ENCODE measurements around the gene CCL16.
"Not testable (repeated sequence)": the region's sequence is repeated elsewhere in the genome, so short reads cannot be mapped to it uniquely, and the experiment has no call there.

Gene CCL16

GRCh38 chr17:35984140-35984539 lies 2.8 kb upstream of the CCL16 start:
- DNase-seq: no peak

GRCh38 chr17:35982409-35983191 lies 1.3 kb upstream of the CCL16 start:
- no peak for DNase-seq

DNA sequence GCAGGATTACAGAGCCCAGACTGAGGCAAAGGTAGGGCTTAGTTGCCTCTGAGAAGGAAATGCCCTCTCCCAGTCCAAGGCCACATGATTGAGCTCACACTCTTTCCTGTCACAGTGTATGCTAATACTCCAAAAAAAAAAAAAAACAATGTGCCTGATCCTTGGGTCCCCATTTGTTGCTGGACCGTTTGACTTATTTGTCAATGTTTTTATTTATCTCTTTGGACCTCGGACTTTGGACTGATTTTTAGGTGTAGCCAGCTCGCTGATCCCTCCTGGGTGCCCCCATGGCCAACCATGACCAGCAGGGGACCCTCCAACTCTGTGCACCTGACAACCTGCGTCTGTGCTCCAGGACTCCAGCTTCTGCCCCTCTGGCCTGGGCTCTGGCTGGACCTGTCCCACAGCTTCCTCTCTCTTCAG lies 622 bp upstream of the CCL16 start:
- no peak for DNase-seq

GRCh38 chr17:35978346-35978745 lies 3.0 kb downstream of the CCL16 start:
- no peak for DNase-seq

GRCh38 chr17:35977509-35977908 lies 3.8 kb downstream of the CCL16 start:
- DNase-seq: no peak

GRCh38 chr17:35973333-35974260 lies 7.7 kb downstream of the CCL16 start:
- DNase-seq: peak in 1 of 2 donors; percentile 12

DNA sequence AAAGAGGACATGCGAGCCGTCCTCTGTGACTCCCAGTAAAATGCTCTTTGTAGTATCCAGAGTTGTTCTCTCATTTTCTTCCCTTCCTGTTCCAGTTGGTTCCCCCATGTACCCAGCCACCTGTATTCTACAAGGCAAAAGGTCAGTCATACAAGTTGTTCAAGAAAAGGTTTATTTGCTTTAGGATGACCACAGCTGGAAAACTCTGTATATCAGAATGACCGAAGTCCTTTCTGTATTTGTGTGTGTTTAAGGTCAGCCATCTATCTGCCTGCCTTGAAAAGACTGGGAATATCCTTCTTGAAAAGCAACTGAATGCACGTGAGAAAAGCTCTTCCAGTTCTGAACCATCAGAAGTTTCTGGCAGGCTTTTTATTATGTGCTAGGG lies 8.4 kb downstream of the CCL16 start:
- no peak for DNase-seq

DNA sequence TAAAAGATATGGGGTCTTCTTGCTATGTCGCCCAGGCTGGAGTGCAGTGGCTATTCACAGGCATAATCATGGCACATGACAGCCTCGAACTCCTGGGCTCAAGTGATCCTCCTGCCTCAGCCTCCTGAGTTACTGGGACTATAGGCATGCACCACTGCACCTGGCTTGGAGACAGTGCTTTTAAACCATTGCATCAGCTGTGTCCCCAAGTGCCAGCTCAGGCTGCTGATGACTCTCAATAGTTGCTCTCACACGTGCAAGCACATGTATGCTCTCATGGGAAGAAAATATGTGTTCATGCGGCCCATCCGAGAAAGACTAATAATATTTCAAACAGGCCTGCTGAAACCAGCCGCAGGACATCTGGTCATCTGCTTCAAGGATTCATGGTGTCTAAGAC lies 8.8 kb downstream of the CCL16 start:
- DNase-seq: no peak

DNA sequence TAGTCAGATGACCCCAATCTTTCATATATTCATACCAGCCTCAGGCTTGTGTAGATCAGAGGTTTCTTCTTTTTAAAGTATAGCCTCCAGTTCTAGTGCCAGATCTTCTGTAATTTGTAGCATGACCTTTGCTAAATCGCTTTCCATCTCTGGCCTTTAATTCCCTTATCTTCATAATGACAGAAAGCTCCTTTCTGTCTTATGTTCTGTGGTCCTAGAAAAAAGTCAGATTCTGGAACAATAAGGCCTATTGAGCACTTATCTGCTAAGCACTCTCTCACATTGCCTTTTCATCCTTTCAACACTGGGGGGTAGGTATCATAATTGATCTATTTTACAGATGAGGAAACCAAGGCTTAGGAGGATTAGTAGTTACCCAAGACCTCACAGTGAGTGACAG lies 9.2 kb downstream of the CCL16 start:
- DNase-seq: no peak

- peak; percentile 85 to 86 for DNase-seq
These were observed 11.5 kb downstream of the CCL16 start for GRCh38 chr17:35969558-35970380.

DNA sequence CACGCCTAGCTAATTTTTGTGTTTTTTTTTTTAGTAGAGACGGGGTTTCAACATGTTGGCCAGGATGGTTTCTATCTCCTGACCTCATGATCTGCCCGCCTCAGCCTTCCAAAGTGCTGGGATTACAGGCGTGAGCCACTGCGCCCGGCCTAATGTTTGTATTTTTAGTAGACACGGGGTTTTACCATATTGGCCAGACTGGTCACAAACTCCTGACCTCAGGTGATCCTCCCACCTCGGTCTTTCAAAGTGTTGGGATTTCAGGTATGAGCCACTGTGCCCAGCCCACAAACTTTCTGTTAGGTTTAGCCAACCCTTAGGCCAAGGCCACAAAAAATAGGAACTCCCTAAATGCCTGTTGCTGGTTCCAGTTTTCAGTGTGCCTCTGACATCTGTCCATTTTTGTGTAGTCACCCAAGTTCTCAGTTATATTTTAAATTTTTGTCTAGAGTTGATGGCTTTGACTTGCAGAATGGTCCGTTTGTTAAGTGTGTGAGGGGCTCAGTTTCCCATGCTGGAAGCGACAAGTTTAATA lies 12.7 kb downstream of the CCL16 start:
- no peak for DNase-seq

- DNase-seq: no peak
These were observed 16.0 kb downstream of the CCL16 start for GRCh38 chr17:35965272-35965671.

GRCh38 chr17:35963663-35964062 lies 17.6 kb downstream of the CCL16 start:
- no peak for DNase-seq

GRCh38 chr17:35953720-35954119 lies 27.6 kb downstream of the CCL16 start:
- DNase-seq: no peak

- DNase-seq: no peak
These were observed 31.9 kb downstream of the CCL16 start for GRCh38 chr17:35949401-35949800.

- no peak for DNase-seq
These were observed 33.2 kb downstream of the CCL16 start for GRCh38 chr17:35948092-35948491.

DNA sequence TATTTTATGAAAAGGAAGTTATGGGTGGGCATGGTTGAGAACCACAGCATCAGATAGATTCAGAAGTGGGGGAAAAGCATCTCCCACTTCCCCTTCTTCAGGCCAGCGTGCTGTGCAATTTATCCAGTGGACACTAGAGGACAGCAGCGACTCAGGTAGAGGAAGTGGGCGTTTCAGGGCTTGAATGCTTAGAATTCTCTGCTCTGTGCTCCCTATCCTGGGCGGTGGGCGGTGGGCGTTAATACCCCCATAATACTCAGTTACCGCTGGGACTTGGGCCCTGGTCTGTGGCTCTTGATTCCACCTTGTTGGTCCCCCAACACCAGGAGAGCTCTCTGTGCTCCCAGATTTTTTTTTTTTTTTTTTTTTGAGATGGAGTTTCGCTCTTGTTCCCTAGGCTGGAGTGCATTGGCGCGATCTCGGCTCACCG lies 34.1 kb downstream of the CCL16 start:
- DNase-seq: peak; percentile 61 to 66

DNA sequence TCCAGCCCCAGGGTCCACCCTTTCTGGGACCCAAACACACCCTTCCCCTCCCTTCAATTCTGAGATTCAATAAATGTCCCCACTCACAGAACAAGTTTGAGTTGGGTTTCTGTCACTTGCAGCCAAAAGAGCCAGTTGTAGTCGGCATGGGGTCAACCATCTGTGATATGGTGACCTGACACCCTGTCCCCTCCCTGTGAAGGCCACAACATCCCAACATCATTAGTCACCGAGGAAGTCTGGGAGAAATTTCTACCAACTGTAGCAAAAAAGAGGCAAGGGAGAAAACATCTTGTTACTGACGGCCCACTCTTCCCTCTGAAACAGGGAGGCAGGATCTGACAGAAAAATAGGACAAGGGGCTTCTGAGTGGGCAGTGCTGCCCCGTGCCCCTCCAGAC lies 37.1 kb downstream of the CCL16 start:
- no peak for DNase-seq

- DNase-seq: no peak
These were observed 37.8 kb downstream of the CCL16 start, which contains the start of gene LYZL6 for GRCh38 chr17:35943537-35943936. Gene LYZL6 (minus strand): TSS chr17:35943713. CDS start chr17:35939356, 4,357 bp downstream.

GRCh38 chr17:35942588-35943186 lies 38.6 kb downstream of the CCL16 start:
- no peak for DNase-seq

- DNase-seq: not testable (repeated sequence)
These were observed 42.8 kb downstream of the CCL16 start for GRCh38 chr17:35938492-35938891.

GRCh38 chr17:35936063-35936462 lies 45.2 kb downstream of the CCL16 start:
- no peak for DNase-seq

All from inflammatory macrophage (primary cell).